DOHH2 (cell line): ENCODE data around the gene PANX2.

Experiments
- H3F3A ChIP-seq: fragments of 200-600 bp; sonication (generic), shearing (Covaris generic); 2 replicates; pipeline ENCODE4 v1.6.0; 2016; ENCODE audit warnings: antibody characterized with exemption, mild to moderate bottlenecking; ENCODE audit not compliant: control insufficient read depth, insufficient read depth
- H3K27ac ChIP-seq: fragments of 200-600 bp; sonication (generic); 2 replicates; pipeline ENCODE4 v1.5.1; 2014; ENCODE audit warnings: low read depth, mild to moderate bottlenecking, low read length, moderate library complexity
- H3K27me3 ChIP-seq: fragments of 200-600 bp; sonication (generic); 2 replicates; pipeline ENCODE4 v1.6.1; 2014; ENCODE audit warnings: mild to moderate bottlenecking, low read length, mixed read lengths; ENCODE audit not compliant: control insufficient read depth
- H3K36me3 ChIP-seq: fragments of 200-600 bp; sonication (generic); 2 replicates; pipeline ENCODE4 v1.6.1; 2014; ENCODE audit warnings: mild to moderate bottlenecking, low read length, moderate library complexity, mixed read lengths; ENCODE audit not compliant: control insufficient read depth
- H3K4me1 ChIP-seq: fragments of 200-600 bp; sonication (generic); 2 replicates; pipeline ENCODE4 v1.6.1; 2014; ENCODE audit warnings: mild to moderate bottlenecking, low read length, mixed read lengths; ENCODE audit not compliant: control insufficient read depth
- H3K4me2 ChIP-seq: fragments of 200-600 bp; sonication (generic); 2 replicates; pipeline ENCODE4 v1.6.0; 2014; ENCODE audit warnings: mild to moderate bottlenecking, low read length, moderate library complexity
- H3K4me3 ChIP-seq: fragments of 200-600 bp; sonication (generic); 2 replicates; pipeline ENCODE4 v1.5.1; 2014; ENCODE audit warnings: mild to moderate bottlenecking, low read length, mixed read lengths
- H3K79me2 ChIP-seq: fragments of 200-600 bp; sonication (generic); 2 replicates; pipeline ENCODE4 v1.6.1; 2014; ENCODE audit warnings: mild to moderate bottlenecking, low read length, mixed read lengths; ENCODE audit not compliant: control insufficient read depth
- H3K9me2 ChIP-seq: fragments of 200-600 bp; sonication (generic); replicated peaks from 2 replicates; pipeline ENCODE4 v1.6.1; 2014; ENCODE audit warnings: mild to moderate bottlenecking, low read length, mixed read lengths; ENCODE audit not compliant: control insufficient read depth
- H3K9me3 ChIP-seq: fragments of 200-600 bp; sonication (generic); 2 replicates; pipeline ENCODE4 v1.6.1; 2014; ENCODE audit warnings: antibody characterized with exemption, low read length, mixed read lengths; ENCODE audit not compliant: control insufficient read depth, insufficient read depth
- H4K20me1 ChIP-seq: fragments of 200-600 bp; sonication (generic); 2 replicates; pipeline ENCODE4 v1.6.0; 2014; ENCODE audit warnings: low read depth, mild to moderate bottlenecking, antibody characterized with exemption, low read length, moderate library complexity; ENCODE audit not compliant: control insufficient read depth, insufficient read depth
- EZH2phosphoT487 ChIP-seq: fragments of 200-600 bp; sonication (generic); IDR thresholded peaks from 2 replicates; pipeline ENCODE4 v1.6.1; 2017; ENCODE audit warnings: borderline replicate concordance, mild to moderate bottlenecking, antibody characterized with exemption, low read length, moderate library complexity, mixed read lengths
- TF ChIP-seq, protein P1 (sequence below): fragments of 200-600 bp; sonication (generic); IDR thresholded peaks from one replicate; pipeline ENCODE4 v1.5.1; 2014; ENCODE audit warnings: antibody characterized with exemption, mild to moderate bottlenecking, low read depth, low read length; ENCODE audit not compliant: poor library complexity, severe bottlenecking

The PANX2 gene

DNA sequence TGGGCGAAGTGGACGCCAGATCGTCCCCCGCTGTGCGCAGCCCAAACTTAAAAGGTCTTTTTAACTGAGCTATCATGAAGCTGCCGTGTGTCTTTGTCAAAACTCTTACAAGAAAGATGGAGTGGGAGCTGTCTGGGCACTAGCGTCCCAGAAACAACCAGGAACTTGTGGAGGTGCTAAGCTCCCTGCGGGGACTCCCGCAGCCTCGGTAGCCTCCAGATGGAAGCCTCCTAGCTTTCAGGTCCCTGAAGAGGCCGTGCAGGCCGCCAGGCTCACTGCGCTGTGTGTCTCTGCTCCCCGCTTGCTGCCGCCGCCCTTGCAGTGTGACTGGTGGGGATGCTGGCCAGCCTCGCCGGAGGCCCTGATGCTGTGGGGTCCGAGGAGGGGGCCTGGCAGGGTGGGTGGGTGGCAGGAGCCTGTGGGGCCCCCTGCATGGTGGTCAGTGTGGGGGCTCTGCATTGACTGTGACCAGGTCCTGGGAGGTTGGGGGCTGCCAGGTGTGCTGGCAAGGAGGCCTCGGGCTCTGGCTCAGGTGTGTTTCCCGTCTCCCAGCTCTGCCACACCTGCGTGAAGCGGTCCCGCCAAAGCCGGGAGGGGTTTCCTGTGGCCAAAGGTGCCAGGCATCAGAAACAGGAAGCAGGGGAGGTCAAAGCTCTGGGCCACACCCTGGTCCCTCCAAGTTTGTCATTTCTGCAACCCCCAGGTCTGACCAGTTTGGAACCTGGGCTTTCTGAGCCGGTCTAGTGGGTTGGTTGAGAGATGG, 16.4 kb downstream of the PANX2 start:
- Histone ChIP-seq H3F3A (peaks cover 41% of the 10 kb centered on the region), H3K4me1 (peaks cover 62% of the 10 kb centered on the region), H3K9me2 (no peaks in the 10 kb centered on the region), H3K4me3 (peak overlapping the region; percentile 87), H3K9me3 (no peaks in the 10 kb centered on the region), H3K79me2 (peaks cover 39% of the 10 kb centered on the region), H3K27ac (peak overlapping the region; percentile 100), H4K20me1 (no peaks in the 10 kb centered on the region), H3K36me3 (peaks cover 40% of the 10 kb centered on the region), H3K4me2 (peak overlapping the region; percentile 99), H3K27me3 (no peaks in the 10 kb centered on the region)
- TF ChIP-seq, protein P1, sequence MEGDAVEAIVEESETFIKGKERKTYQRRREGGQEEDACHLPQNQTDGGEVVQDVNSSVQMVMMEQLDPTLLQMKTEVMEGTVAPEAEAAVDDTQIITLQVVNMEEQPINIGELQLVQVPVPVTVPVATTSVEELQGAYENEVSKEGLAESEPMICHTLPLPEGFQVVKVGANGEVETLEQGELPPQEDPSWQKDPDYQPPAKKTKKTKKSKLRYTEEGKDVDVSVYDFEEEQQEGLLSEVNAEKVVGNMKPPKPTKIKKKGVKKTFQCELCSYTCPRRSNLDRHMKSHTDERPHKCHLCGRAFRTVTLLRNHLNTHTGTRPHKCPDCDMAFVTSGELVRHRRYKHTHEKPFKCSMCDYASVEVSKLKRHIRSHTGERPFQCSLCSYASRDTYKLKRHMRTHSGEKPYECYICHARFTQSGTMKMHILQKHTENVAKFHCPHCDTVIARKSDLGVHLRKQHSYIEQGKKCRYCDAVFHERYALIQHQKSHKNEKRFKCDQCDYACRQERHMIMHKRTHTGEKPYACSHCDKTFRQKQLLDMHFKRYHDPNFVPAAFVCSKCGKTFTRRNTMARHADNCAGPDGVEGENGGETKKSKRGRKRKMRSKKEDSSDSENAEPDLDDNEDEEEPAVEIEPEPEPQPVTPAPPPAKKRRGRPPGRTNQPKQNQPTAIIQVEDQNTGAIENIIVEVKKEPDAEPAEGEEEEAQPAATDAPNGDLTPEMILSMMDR, result no peak
- no peak for TF ChIP-seq EZH2phosphoT487

DNA sequence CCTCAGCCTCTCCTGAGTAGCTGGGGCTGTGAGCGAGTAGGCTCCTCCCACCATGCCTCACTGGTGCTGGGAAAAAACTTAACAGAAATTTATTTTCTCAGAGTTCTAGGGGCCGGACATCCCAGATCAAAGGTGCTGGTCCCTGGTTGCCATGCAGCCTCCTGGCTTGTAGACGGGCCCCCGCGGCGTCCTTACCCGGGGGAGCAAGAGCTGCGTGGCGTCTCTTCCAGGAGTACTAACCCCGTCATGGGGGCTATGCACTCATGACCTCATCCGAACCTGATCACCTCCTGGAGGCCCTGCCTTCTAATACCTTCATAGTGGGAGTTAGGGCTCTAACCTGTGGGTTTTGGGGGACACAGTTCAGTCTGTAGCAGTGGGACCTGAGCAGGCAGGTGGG, 17.8 kb downstream of the PANX2 start:
- Histone ChIP-seq H4K20me1 (no peaks in the 10 kb centered on the region), H3K4me1 (peaks cover 77% of the 10 kb centered on the region), H3K4me3 (peak overlapping the region; percentile 87), H3K9me3 (no peaks in the 10 kb centered on the region), H3K9me2 (no peaks in the 10 kb centered on the region), H3K36me3 (peaks cover 53% of the 10 kb centered on the region), H3K27me3 (no peaks in the 10 kb centered on the region), H3K79me2 (peaks cover 53% of the 10 kb centered on the region), H3K4me2 (peak overlapping the region; percentile 99), H3F3A (peaks cover 45% of the 10 kb centered on the region), H3K27ac (peak overlapping the region; percentile 100)
- TF ChIP-seq EZH2phosphoT487, result no peak
- TF ChIP-seq, protein P1, result no peak

DNA sequence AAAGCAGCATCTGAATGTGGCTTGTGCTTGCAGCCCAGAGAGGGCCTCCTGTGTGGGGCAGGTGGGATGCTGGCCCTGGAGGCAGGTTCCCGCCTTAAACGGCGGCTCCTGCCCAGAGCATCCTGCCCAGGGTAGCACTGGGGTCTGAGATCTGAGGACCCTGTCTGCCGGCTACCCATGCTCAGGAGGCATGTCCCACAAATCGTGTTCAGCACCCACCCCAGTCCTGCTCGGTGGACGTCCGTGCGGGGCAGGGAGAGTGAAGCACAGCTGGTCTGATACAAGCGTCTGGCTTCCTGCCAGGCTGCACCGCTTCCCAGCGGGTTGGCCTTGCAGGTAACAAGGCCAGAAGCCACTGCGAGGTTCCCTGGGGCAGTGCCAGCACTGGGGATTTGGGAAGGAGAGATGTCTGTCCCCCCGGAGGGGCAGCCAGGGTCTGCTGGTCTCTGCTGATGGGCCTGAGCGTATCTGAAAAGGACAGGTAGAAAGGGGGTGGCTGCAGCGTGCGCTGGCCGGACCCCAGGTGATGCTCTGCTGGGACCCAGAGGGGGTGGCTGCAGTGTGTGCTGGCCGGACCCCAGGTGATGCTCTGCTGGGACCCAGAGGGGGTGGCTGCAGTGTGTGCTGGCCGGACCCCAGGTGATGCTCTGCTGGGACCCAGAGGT, 18.8 kb downstream of the PANX2 start:
- Histone ChIP-seq H3K4me1 (peaks cover 81% of the 10 kb centered on the region), H3K79me2 (peaks cover 63% of the 10 kb centered on the region), H3K27me3 (no peaks in the 10 kb centered on the region), H3K36me3 (peaks cover 63% of the 10 kb centered on the region), H3K27ac (peak overlapping the region; percentile 100), H3K9me3 (no peaks in the 10 kb centered on the region), H3K9me2 (no peaks in the 10 kb centered on the region), H3K4me2 (peak overlapping the region; percentile 99), H3K4me3 (peak overlapping the region; percentile 87), H3F3A (peaks cover 45% of the 10 kb centered on the region), H4K20me1 (no peaks in the 10 kb centered on the region)
- TF ChIP-seq, protein P1, result no peak
- TF ChIP-seq EZH2phosphoT487, result no peak
